Panc1 (cell line): Measurements from ENCODE around the gene PCSK2. TPM values are rescaled to one million over a fixed set of nuclear protein-coding genes. Genes with fewer than 3 reads are reported as not detected.

Source experiments
- ATAC-seq: fragments of 200-7000 bp; cut with Tn5 transposase; 2 replicates; pipeline ENCODE4 v1.9.1; 2020; ENCODE audit warnings: mild to moderate bottlenecking, moderate library complexity
- BruUV-seq: library from RNA; stranded (reverse); fragments of 400-500 nt; replicated peaks from 2 replicates; lab custom pipeline; 2021; lab: Mats Ljungman, UMichigan
- CTCF ChIA-PET: fragments of 300-600 bp; sonication (Branson Sonifier 250); formaldehyde crosslinking; loops from one replicate; lab custom pipeline; 2022; ENCODE audit warnings: antibody characterized with exemption; lab: Charles Lee
- POLR2A ChIA-PET: fragments of 300-600 bp; sonication (Branson Sonifier 250); formaldehyde crosslinking; loops from one replicate; lab custom pipeline; 2022; ENCODE audit warnings: antibody characterized with exemption; lab: Charles Lee
- DNase-seq: peaks from one replicate; pipeline ENCODE4 v3.0.0-alpha.2; 2010; ENCODE audit warnings: low read depth, low spot score
- H3K27ac ChIP-seq: 2 replicates; pipeline ENCODE4 v1.5.1; 2011; ENCODE audit warnings: mild to moderate bottlenecking, low read length, inconsistent platforms
- H3K27me3 ChIP-seq: fragments of 200-500 bp; sonication (Bioruptor generic); 2 replicates; pipeline ENCODE4 v1.6.0; 2014; ENCODE audit warnings: low read length, inconsistent platforms; ENCODE audit not compliant: control insufficient read depth, insufficient read depth
- H3K36me3 ChIP-seq: fragments of 200-500 bp; sonication (Bioruptor generic); 2 replicates; pipeline ENCODE4 v1.5.1; 2014; ENCODE audit warnings: inconsistent platforms, mild to moderate bottlenecking, low read length, moderate library complexity; ENCODE audit not compliant: control insufficient read depth, insufficient read depth
- H3K4me1 ChIP-seq: 2 replicates; pipeline ENCODE4 v1.5.1; 2011; ENCODE audit warnings: inconsistent platforms, mild to moderate bottlenecking, low read length, moderate library complexity; ENCODE audit not compliant: control insufficient read depth, insufficient read depth
- H3K4me3 ChIP-seq, 2 experiments: 2 replicates each; pipeline ENCODE4 v1.5.1; 2011 to 2012; ENCODE audit warnings: low read depth in 2 of 2, low read length in 2 of 2, mild to moderate bottlenecking in 2 of 2, inconsistent platforms in 1 of 2, moderate library complexity in 1 of 2
- H3K9me3 ChIP-seq: fragments of 200-500 bp; sonication (Bioruptor generic); 2 replicates; pipeline ENCODE4 v1.5.1; 2014; ENCODE audit warnings: low read depth, mild to moderate bottlenecking, inconsistent platforms, low read length, moderate library complexity; ENCODE audit not compliant: control insufficient read depth, insufficient read depth
- POLR2AphosphoS5 ChIP-seq: IDR thresholded peaks from 2 replicates; pipeline ENCODE4 v1.6.1; 2012; ENCODE audit warnings: mild to moderate bottlenecking, low read depth, low read length, moderate library complexity
- REST ChIP-seq, 2 experiments: IDR thresholded peaks; 2 replicates each; pipeline ENCODE4 v1.6.1; 2011 to 2012; ENCODE audit warnings: low read depth in 2 of 2, control low read depth in 1 of 2, low read length in 1 of 2, mild to moderate bottlenecking in 1 of 2, moderate library complexity in 1 of 2; ENCODE audit not compliant: insufficient read depth in 1 of 2
- SIN3A ChIP-seq: IDR thresholded peaks from 2 replicates; pipeline ENCODE4 v1.6.1; 2012; ENCODE audit warnings: low read depth, mild to moderate bottlenecking, low read length, moderate library complexity, borderline replicate concordance; ENCODE audit not compliant: insufficient read depth
- TCF7L2 ChIP-seq: IDR thresholded peaks from 2 replicates; pipeline ENCODE4 v1.6.1; 2011; ENCODE audit warnings: mild to moderate bottlenecking, low read depth, low read length, inconsistent platforms
- in situ Hi-C: cut with HindIII; loops from 2 replicates; pipeline ENCODE4 v1.10.0; 2016; ENCODE audit warnings: low sequenced_read_pairs, low pct_unique_long_range_greater_than_20kb
- intact Hi-C: fragments of 100-400 bp; cut with micrococcal nuclease; formaldehyde crosslinking; loops from one replicate; pipeline ENCODE4 v1.10.0; 2022; ENCODE audit not compliant: unreplicated experiment
- total RNA-seq: library from RNA; stranded (reverse); gene quantifications from one replicate; pipeline ENCODE4 v1.2.1, GENCODE V29; 2021; ENCODE audit not compliant: unreplicated experiment
- TF ChIP-seq, protein P1 (sequence below): fragments of 450-650 bp; IDR thresholded peaks from 2 replicates; pipeline ENCODE4 v1.5.1; 2017; ENCODE audit warnings: mild to moderate bottlenecking

The PCSK2 gene
- total RNA-seq, 1 experiment from 2014 or later, result not detected

- ATAC-seq, result peak; percentile 79
- no TSS peak for BruUV-seq
- intact Hi-C loops, result no loop called here
- DNase-seq, result no peak
- Histone ChIP-seq H3K27me3 (no peaks in the 10 kb centered on the region), H3K9me3 (no peaks in the 10 kb centered on the region), H3K4me1 (peaks cover 6% of the 10 kb centered on the region), H3K36me3 (no peaks in the 10 kb centered on the region), H3K27ac (no peak overlapping the region), H3K4me3 (no peak overlapping the region)
- CTCF ChIA-PET, result no interaction called here
- in situ Hi-C loops, result no loop called here
- POLR2A ChIA-PET, result no interaction called here
- TF ChIP-seq POLR2AphosphoS5 (no peak), REST (IDR thresholded peaks at IDR 0.05; ENCODE audit: insufficient read depth in 1 of 2, low read depth in 2 of 2, low read length in 1 of 2) (no peak), SIN3A (no peak), TCF7L2 (no peak)
- TF ChIP-seq, protein P1, sequence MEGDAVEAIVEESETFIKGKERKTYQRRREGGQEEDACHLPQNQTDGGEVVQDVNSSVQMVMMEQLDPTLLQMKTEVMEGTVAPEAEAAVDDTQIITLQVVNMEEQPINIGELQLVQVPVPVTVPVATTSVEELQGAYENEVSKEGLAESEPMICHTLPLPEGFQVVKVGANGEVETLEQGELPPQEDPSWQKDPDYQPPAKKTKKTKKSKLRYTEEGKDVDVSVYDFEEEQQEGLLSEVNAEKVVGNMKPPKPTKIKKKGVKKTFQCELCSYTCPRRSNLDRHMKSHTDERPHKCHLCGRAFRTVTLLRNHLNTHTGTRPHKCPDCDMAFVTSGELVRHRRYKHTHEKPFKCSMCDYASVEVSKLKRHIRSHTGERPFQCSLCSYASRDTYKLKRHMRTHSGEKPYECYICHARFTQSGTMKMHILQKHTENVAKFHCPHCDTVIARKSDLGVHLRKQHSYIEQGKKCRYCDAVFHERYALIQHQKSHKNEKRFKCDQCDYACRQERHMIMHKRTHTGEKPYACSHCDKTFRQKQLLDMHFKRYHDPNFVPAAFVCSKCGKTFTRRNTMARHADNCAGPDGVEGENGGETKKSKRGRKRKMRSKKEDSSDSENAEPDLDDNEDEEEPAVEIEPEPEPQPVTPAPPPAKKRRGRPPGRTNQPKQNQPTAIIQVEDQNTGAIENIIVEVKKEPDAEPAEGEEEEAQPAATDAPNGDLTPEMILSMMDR, result no peak
These were observed 298.8 kb downstream of the PCSK2 start for GRCh38 chr20:17525650-17526049.

- intact Hi-C loops (no loop called here), in situ Hi-C loops (no loop called here)
- Histone ChIP-seq H3K4me1 (peaks cover 24% of the 10 kb centered on the region), H3K36me3 (no peaks in the 10 kb centered on the region), H3K9me3 (no peaks in the 10 kb centered on the region), H3K27ac (no peak overlapping the region), H3K27me3 (no peaks in the 10 kb centered on the region), H3K4me3 (no peak overlapping the region)
- ChIA-PET CTCF (no interaction called here), POLR2A (no interaction called here)
- DNase-seq, result no peak
- ATAC-seq, result no peak
- BruUV-seq, result no TSS peak
- TF ChIP-seq TCF7L2, result no peak
- no peak for TF ChIP-seq REST (IDR thresholded peaks at IDR 0.05; ENCODE audit: insufficient read depth in 1 of 2, low read depth in 2 of 2, low read length in 1 of 2)
- no peak for TF ChIP-seq POLR2AphosphoS5
- TF ChIP-seq, protein P1, result no peak
- TF ChIP-seq SIN3A, result no peak
These were observed 302.7 kb downstream of the PCSK2 start for GRCh38 chr20:17529586-17529985.
